Activated CD8-positive, alpha-beta memory T cell treated with anti-CD3 and anti-CD28 coated beads, Interleukin-2, amount 10 ng/mL, durations not matched to agents 7 days and 5 days (primary cell): ENCODE results near the gene GALNT2. TPM values are rescaled to one million over a fixed set of nuclear protein-coding genes. Genes with fewer than 3 reads are reported as not detected.

Experiments used
- ATAC-seq: fragments of 150-1000 bp; cut with Tn5 transposase; one replicate; pipeline ENCODE4 v1.10.0; 2021; ENCODE audit warnings: moderate library complexity
- CTCF ChIA-PET: fragments of 350-600 bp; sonication (Branson Sonifier 250); formaldehyde crosslinking; loops from one replicate; lab custom pipeline; 2021; ENCODE audit warnings: antibody characterized with exemption; lab: Charles Lee
- DNase-seq: peaks from one replicate; pipeline ENCODE4 v3.0.0-alpha.2; 2020
- H3K27ac Mint-ChIP-seq: one replicate; pipeline ENCODE4 v1.8.0; 2021; ENCODE audit warnings: mild to moderate bottlenecking, mixed read lengths
- H3K27me3 Mint-ChIP-seq: one replicate; pipeline ENCODE4 v1.8.0; 2021; ENCODE audit warnings: mixed read lengths
- H3K36me3 Mint-ChIP-seq: one replicate; pipeline ENCODE4 v1.8.0; 2021; ENCODE audit warnings: mild to moderate bottlenecking, mixed read lengths
- H3K4me1 Mint-ChIP-seq: one replicate; pipeline ENCODE4 v1.8.0; 2021; ENCODE audit warnings: mixed read lengths
- H3K4me3 Mint-ChIP-seq: one replicate; pipeline ENCODE4 v1.8.0; 2021; ENCODE audit warnings: mild to moderate bottlenecking, moderate library complexity, mixed read lengths
- H3K9me3 Mint-ChIP-seq: one replicate; pipeline ENCODE4 v1.8.0; 2022; ENCODE audit warnings: low read depth, mixed read lengths
- total RNA-seq, 2 experiments: library from RNA; stranded (reverse); gene quantifications; one replicate each; pipeline ENCODE4 v1.2.3, GENCODE V29; 2021

The GALNT2 gene
- total RNA-seq, 2 experiments from 2014 or later: 25.0 to 30.2 TPM

DNA sequence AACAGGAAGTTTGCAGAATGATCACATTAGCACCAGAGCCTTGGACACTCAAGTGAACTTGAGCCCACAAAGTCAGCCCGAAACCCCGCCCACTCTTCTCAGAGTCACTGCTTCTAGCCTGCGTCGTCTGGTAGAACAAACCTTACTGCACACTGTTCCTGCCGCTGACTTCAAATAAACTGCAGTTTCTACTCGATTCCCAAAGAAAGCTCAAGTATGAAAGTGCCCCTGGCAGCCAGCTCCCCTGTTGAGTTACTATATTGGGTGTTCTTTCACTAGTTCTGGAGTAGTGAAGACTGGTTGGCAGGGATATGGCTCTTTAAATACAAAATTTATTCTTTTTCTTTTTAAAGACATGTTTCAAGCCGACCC is 164.7 kb downstream of the GALNT2 start:
- H3K4me3 Mint-ChIP-seq: no peak overlapping the region
- CTCF ChIA-PET: interaction anchor here (1.2 to 2.1 kb wide), 2 partner anchors 8 to 16 kb away, joined by 3 to 5 read pairs; no protein-coding TSS in a partner anchor
- DNase-seq: peak; percentile 56

DNA sequence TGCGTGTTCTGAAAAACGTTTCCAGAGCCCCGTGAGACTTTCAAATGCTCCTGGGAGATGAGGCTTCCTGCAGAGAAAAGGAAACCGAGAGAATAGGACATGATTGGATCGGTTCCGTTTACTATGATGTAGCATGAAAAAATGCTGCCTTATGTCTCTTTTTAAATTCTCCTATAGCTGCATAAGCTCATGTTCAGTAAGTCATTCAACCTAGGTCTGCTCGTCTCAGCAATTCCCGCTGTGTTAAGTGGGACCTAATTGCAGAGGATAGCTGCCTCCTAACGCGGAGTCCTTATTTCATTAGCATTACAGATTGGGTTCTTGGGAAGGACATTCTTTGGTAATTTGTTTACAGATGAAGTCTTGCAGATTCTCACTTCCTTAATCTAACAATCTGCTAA is 165.3 kb downstream of the GALNT2 start:
- H3K4me1 Mint-ChIP-seq: peaks cover 15% of the 10 kb centered on the region
- H3K4me3 Mint-ChIP-seq: no peak overlapping the region
- no peak overlapping the region for H3K27ac Mint-ChIP-seq
- DNase-seq (no peak), ATAC-seq (no peak)
- H3K9me3 Mint-ChIP-seq: no peaks in the 10 kb centered on the region
- H3K27me3 Mint-ChIP-seq: no peaks in the 10 kb centered on the region
- H3K36me3 Mint-ChIP-seq: peaks cover 11% of the 10 kb centered on the region
- CTCF ChIA-PET: interaction anchor here (1.2 to 2.1 kb wide), 2 partner anchors 8 to 16 kb away, joined by 3 to 5 read pairs; no protein-coding TSS in a partner anchor

More for the DNA sequence above, 164.7 kb downstream of the GALNT2 start:
- Mint-ChIP-seq H3K4me1 (peaks cover 15% of the 10 kb centered on the region), H3K27ac (peak overlapping the region; percentile 6), H3K27me3 (no peaks in the 10 kb centered on the region), H3K9me3 (no peaks in the 10 kb centered on the region), H3K36me3 (peaks cover 5% of the 10 kb centered on the region)
- ATAC-seq: peak; percentile 82

DNA sequence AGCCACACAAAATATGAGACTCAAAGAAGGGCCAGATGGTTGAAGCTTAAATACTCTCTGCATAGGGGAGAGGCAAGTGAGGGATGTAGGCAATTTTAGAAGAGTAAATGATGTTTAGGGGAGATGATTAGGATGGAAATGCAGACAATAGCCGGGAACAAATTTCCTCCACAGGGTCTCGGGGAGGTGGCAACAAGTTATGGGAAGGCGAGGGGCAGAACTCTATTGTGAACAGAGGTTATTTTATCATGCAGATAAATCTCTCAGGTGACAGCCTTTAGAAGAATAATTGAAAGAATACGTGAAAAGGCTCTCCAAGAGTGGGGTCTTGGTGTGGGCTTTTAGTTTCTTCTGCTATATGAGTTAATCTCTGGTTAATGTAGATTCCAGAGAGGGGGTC is 166.7 kb downstream of the GALNT2 start:
- no peak overlapping the region for H3K4me3 Mint-ChIP-seq
- no peak overlapping the region for H3K27ac Mint-ChIP-seq
- H3K9me3 Mint-ChIP-seq: no peaks in the 10 kb centered on the region
- ATAC-seq (no peak), DNase-seq (no peak)
- CTCF ChIA-PET: no interaction called here
- peaks cover 14% of the 10 kb centered on the region for H3K36me3 Mint-ChIP-seq
- peaks cover 15% of the 10 kb centered on the region for H3K4me1 Mint-ChIP-seq
- H3K27me3 Mint-ChIP-seq: no peaks in the 10 kb centered on the region

DNA sequence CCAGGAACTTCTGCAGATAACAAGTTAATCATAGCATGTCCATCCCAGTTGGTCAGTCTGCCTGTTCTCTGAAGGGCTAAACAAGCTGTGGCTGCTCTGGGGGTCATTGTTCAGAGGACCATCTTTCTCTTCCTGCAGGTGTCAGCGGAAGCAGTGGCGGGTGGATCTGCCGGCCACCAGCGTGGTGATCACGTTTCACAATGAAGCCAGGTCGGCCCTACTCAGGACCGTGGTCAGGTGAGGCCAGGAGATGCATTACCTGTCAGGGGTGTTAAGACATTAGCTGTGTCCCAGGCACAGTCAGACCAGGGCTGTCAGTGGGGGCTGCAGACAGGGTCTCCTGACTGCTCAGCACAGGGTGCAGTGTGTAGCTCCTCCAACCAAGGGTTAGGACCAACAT is 168.8 kb downstream of the GALNT2 start:
- Mint-ChIP-seq H3K27me3 (no peaks in the 10 kb centered on the region), H3K27ac (no peak overlapping the region), H3K4me3 (no peak overlapping the region), H3K9me3 (no peaks in the 10 kb centered on the region), H3K36me3 (peaks cover 22% of the 10 kb centered on the region), H3K4me1 (peaks cover 15% of the 10 kb centered on the region)
- CTCF ChIA-PET: no interaction called here
- DNase-seq: no peak
- ATAC-seq: no peak

DNA sequence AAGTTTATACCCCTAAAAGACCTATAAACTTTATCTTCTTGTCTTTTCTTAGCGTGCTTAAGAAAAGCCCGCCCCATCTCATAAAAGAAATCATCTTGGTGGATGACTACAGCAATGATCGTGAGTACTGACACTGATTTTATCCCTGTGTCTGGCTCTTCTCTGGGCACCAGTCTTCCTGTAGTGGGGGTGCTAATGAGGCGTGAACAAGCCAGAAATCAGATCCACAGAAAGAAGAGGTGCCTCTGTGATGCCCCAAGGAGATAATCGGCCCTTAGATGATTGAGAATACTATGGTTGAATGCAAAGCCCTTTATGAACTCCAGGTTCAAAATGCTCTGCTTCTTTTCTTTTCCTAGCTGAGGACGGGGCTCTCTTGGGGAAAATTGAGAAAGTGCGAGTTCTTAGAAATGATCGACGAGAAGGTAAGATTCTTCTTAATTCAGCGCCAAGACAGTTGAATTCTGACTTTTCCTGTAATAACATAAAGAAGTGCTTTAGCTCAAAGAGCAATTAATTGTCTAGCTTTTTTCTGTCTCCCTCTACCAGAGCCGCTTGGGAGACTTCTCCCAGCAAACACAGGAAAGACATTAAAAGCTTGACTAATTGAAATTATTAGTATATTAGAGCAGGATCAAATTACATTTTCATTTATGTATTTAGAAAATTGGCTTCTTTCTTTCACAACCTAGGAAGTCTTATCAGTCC is 169.4 kb downstream of the GALNT2 start:
- Mint-ChIP-seq H3K27me3 (no peaks in the 10 kb centered on the region), H3K36me3 (peaks cover 27% of the 10 kb centered on the region), H3K4me1 (peaks cover 14% of the 10 kb centered on the region), H3K27ac (no peak overlapping the region), H3K9me3 (peaks cover 3% of the 10 kb centered on the region), H3K4me3 (no peak overlapping the region)
- DNase-seq: no peak
- CTCF ChIA-PET: no interaction called here
- no peak for ATAC-seq

DNA sequence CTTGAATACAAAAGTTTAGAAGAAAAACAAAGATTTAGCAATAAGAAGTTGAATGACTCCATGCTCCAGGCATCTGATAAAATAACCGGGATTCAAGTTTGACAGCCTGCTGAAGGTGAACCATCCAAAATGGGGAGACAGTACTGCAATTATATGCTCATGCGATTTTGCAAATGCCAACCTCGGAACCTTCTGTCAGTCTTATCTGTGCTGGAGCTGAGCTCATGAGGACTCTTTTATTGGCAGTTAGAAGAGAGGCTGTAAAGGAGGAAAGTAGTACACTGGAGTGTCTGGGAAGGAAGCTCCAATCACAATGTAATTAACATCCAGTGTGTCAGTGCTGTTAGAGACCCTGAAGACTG is 170.0 kb downstream of the GALNT2 start:
- Mint-ChIP-seq H3K4me3 (no peak overlapping the region), H3K36me3 (peaks cover 32% of the 10 kb centered on the region), H3K9me3 (peaks cover 3% of the 10 kb centered on the region), H3K27ac (no peak overlapping the region), H3K4me1 (peaks cover 10% of the 10 kb centered on the region), H3K27me3 (no peaks in the 10 kb centered on the region)
- ATAC-seq (no peak), DNase-seq (no peak)
- CTCF ChIA-PET: interaction anchor here (0.8 kb wide), 1 partner anchor 69 kb away, joined by 3 read pairs; no protein-coding TSS in a partner anchor

DNA sequence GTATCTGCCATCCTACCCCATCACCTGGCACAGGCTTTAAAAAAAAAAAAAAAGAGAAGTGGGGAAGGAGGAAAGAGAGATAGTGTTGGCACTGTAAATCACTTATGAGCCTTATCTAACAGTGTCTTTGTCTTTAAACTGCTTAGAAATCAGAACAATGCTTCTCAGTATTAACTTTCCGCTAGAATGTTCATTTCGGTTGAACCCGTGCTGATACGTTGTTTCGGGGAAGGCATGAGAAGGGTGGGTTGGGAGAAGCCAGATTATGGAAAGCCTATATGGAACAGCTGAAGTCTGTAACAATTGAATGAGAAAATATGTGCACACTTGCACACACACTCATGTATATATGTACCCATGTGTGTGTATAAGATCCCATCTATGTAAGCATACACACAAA is 170.8 kb downstream of the GALNT2 start:
- H3K27ac Mint-ChIP-seq: no peak overlapping the region
- peaks cover 3% of the 10 kb centered on the region for H3K9me3 Mint-ChIP-seq
- CTCF ChIA-PET: interaction anchor here (0.8 kb wide), 1 partner anchor 70 kb away, joined by 3 read pairs; no protein-coding TSS in a partner anchor
- peaks cover 35% of the 10 kb centered on the region for H3K36me3 Mint-ChIP-seq
- H3K27me3 Mint-ChIP-seq: no peaks in the 10 kb centered on the region
- no peak overlapping the region for H3K4me3 Mint-ChIP-seq
- no peak for ATAC-seq
- no peak for DNase-seq
- peaks cover 10% of the 10 kb centered on the region for H3K4me1 Mint-ChIP-seq

DNA sequence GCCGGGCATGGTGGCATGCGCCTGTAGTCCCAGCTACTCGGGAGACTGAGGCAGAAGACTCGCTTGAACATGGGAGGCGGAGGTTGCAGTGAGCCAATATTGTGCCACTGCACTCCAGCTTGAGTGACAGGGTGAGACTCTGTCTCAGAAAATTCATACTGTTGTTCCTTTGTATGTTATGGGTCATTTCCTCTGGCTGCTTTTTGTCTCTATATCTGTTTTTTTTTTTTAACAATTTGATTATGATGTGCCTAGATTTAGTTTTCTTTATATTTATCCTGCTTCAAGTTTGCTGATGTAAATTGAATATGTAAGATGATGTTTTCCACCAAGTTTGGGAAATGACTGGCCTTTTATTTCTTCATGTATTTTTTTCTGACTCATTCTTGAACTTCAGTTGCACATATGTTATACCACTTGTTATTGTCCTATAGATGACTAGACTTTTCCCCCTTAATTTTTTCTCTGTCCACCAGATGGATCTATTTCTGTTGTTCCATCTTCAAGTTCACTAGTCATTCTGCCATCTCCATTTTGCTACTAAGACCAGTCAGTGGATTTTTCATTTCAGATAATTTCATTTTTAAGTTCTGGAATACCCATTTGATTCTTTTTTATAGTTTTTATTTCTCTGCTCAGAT is 173.5 kb downstream of the GALNT2 start:
- Mint-ChIP-seq H3K27me3 (no peaks in the 10 kb centered on the region), H3K9me3 (peaks cover 3% of the 10 kb centered on the region), H3K4me1 (peaks cover 16% of the 10 kb centered on the region), H3K27ac (no peak overlapping the region), H3K36me3 (peaks cover 35% of the 10 kb centered on the region), H3K4me3 (no peak overlapping the region)
- ATAC-seq (peak; percentile 42), DNase-seq (no peak)
- CTCF ChIA-PET: no interaction called here

DNA sequence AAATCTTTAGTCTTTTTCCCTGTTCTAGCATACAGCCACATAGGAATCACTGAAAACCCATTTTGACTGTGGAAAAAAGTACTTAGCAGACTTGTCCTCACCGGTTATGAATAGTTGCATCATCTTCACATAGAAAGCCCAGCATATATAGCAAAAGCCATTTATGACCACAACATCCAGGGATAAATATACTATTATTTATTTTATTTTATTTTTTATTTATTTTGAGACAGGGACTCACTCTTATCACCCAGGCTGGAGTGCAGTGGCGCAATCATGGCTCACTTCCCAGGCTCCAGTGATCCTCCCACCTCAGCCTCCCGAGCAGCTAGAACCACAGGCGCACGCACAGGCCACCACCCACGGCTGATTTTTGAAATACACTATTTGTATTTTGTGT is 175.3 kb downstream of the GALNT2 start:
- DNase-seq: no peak
- CTCF ChIA-PET: no interaction called here

DNA sequence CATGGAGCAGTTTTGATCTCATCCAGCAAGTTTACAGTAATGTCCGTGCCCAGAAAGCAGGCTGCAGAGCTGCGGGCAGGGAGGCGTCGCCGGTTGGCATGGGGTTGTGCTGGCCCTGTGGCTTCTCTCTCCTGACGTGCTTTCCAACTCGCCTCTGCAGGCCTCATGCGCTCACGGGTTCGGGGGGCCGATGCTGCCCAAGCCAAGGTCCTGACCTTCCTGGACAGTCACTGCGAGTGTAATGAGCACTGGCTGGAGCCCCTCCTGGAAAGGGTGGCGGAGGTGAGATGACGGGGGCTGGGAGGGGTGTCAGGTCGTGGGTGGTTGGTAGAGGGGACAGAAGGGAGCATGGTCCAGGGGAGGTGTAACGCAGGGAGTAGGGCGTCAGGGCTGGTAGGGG is 176.1 kb downstream of the GALNT2 start:
- DNase-seq (no peak), ATAC-seq (no peak)
- H3K4me3 Mint-ChIP-seq: no peak overlapping the region
- H3K9me3 Mint-ChIP-seq: peaks cover 3% of the 10 kb centered on the region
- H3K27me3 Mint-ChIP-seq: no peaks in the 10 kb centered on the region
- peaks cover 21% of the 10 kb centered on the region for H3K4me1 Mint-ChIP-seq
- no peak overlapping the region for H3K27ac Mint-ChIP-seq
- H3K36me3 Mint-ChIP-seq: peaks cover 30% of the 10 kb centered on the region
- CTCF ChIA-PET: no interaction called here

More for the DNA sequence above, 175.3 kb downstream of the GALNT2 start:
- H3K9me3 Mint-ChIP-seq: peaks cover 3% of the 10 kb centered on the region
- H3K36me3 Mint-ChIP-seq: peaks cover 35% of the 10 kb centered on the region
- H3K4me1 Mint-ChIP-seq: peaks cover 21% of the 10 kb centered on the region
- no peak for ATAC-seq
- H3K27me3 Mint-ChIP-seq: no peaks in the 10 kb centered on the region
- no peak overlapping the region for H3K4me3 Mint-ChIP-seq
- H3K27ac Mint-ChIP-seq: no peak overlapping the region

DNA sequence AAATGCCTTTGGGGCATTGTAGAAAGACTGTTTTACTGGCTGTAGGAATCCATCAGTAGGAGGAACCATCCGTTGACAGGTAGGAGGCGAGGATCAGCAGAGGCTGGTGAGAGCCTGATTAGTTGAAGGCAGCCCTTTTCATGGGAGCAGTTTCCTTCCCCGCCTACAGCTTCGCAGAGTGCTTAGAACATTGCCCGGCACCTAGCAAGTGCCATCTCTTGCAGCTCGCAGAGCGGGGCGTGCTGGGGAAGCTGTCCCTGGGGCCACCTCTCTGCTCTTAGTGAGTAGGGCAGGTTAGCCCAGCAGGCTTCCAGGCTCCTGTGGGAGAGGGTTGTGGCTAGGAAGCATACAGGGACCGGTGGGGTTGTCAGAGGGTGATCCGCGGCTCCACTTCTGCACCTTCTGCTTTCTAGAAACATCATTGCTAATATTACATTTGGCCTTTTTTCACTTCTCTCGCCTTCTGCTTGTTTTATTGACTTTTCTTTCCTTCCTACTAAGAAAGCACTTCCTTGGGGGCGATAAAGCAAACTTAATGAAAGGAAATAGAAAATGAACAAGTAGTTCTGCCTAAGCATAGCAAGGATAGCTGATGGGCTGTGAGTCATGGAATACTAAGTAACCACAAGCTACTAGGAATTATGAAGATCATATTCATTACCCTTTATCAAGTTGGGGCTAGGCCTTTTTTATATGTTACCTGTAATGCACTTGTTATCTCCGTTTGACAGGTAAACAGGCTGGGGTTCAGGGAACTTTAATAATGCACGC is 176.7 kb downstream of the GALNT2 start:
- no peak for DNase-seq
- no peak for ATAC-seq
- peaks cover 30% of the 10 kb centered on the region for H3K36me3 Mint-ChIP-seq
- H3K27me3 Mint-ChIP-seq: no peaks in the 10 kb centered on the region
- CTCF ChIA-PET: no interaction called here
- no peak overlapping the region for H3K4me3 Mint-ChIP-seq
- peaks cover 3% of the 10 kb centered on the region for H3K9me3 Mint-ChIP-seq
- no peak overlapping the region for H3K27ac Mint-ChIP-seq
- H3K4me1 Mint-ChIP-seq: peaks cover 21% of the 10 kb centered on the region

DNA sequence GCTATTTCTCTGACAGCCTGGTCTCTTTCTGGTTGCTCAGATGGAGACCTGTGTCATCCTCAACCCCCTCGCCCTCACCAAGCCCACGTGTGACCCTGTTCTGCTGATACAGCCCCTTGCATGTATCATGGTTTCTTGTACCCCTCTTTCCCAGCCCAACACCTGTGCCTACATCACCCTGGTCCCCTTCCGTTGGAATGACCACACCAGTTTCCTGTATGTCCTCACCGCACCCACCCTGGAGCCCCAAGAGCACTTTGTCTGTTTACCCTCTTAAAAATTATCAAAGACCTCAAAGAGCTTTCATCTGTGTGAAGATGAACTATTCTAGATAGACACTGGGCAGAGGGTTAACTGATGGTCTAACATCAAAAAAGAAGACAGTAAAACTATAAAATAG is 179.5 kb downstream of the GALNT2 start:
- Mint-ChIP-seq H3K27ac (no peak overlapping the region), H3K36me3 (peaks cover 25% of the 10 kb centered on the region), H3K4me1 (peaks cover 12% of the 10 kb centered on the region), H3K9me3 (no peaks in the 10 kb centered on the region), H3K4me3 (no peak overlapping the region), H3K27me3 (no peaks in the 10 kb centered on the region)
- CTCF ChIA-PET: no interaction called here
- ATAC-seq: no peak
- no peak for DNase-seq

DNA sequence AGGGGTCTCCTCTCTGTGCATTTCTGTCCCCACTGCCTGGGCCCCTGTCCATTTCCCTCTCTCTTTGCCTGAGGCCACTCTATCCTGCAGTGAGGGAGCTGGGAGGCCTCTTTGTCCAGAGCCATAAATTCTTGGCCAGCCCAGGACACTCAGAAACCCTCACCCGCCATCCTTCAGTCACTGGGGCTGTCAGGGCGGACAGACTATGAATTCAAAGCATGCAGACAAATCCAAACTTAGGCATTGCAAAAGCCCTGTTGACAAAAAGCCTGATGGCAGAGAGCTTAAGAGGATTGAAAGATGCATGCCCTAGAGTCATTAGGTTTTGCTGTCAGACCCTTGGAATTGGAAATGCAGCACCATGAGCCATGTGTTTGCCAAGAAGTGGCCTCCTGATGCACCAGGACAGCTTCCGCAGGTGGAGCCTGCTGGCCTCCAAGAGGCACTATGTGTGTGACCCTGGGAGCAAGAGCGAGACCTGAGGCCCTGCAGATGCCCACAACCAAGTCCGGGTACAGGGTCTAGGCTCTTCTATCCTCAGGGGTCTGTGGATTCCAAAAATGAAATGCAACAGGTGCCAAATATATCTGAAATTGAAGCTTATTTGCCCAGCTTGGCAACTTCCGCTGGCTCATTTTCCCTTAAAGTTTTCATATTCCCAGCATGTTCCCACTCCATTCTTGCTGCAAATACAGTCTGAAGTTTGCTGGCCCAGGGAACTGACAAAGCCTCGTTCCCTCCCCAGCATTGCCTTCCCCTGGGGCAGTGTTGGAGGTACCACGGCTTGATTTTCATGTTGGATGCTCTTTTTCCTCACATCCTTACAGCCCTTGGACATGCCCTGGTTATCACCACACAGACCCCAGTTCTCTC is 181.2 kb downstream of the GALNT2 start:
- H3K4me1 Mint-ChIP-seq: peaks cover 15% of the 10 kb centered on the region
- H3K27me3 Mint-ChIP-seq: no peaks in the 10 kb centered on the region
- peaks cover 20% of the 10 kb centered on the region for H3K36me3 Mint-ChIP-seq
- H3K4me3 Mint-ChIP-seq: no peak overlapping the region
- no peaks in the 10 kb centered on the region for H3K9me3 Mint-ChIP-seq
- no peak for ATAC-seq
- no peak for DNase-seq
- CTCF ChIA-PET: interaction anchor here (1.3 to 1.5 kb wide), 2 partner anchors 57 to 80 kb away, joined by 3 to 5 read pairs; no protein-coding TSS in a partner anchor
- H3K27ac Mint-ChIP-seq: no peak overlapping the region
